ENCODE data around the gene MYO18B.

MYO18B gene

GRCh38 chr22:25841775-25842174 is 99.8 kb downstream of the MYO18B start:
- no peak overlapping the region for H3K27ac ChIP-seq

DNA sequence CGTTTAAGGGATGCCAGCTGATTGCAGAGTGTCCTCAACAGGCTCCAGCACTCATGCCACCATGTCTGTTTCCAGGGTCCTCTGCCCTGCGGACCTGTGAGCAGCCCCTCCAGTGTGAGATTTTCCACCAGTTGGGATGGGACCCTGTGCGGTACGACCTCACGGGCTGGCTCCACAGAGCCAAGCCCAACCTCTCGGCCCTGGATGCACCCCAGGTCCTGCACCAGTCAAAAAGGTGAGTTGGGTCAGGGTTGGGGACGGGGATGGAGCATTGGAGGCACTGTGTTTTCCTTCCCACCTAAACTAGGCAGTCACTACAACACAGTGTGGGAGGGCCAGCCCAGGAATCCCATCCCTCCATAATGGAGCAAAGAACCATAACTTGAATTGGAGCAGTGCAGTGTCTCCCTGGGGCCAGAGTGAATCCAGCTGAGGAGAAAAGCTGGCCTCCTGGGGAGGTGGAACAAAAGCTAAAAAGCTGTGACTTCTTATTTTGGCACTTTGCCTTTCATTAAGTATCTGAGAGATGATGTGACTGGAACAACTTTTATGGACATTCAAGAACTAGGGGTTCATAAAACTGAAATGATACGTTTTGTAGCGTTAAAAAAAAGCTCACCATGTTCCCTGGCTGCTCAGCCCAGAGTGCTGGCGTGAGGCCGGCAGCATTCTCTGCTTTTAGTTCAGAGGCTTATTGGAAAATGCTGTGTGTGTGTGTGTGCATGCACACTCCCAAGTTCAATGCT is 101.8 kb downstream of the MYO18B start:
- Histone ChIP-seq H3K27me3 (no peaks in the 10 kb centered on the region), H3K4me3 (no peak overlapping the region), H3K9me3 (no peaks in the 10 kb centered on the region), H3K27ac (no peak overlapping the region), H3K4me1 (no peaks in the 10 kb centered on the region), H3K36me3 (no peaks in the 10 kb centered on the region)
- TF ChIP-seq, protein P1, sequence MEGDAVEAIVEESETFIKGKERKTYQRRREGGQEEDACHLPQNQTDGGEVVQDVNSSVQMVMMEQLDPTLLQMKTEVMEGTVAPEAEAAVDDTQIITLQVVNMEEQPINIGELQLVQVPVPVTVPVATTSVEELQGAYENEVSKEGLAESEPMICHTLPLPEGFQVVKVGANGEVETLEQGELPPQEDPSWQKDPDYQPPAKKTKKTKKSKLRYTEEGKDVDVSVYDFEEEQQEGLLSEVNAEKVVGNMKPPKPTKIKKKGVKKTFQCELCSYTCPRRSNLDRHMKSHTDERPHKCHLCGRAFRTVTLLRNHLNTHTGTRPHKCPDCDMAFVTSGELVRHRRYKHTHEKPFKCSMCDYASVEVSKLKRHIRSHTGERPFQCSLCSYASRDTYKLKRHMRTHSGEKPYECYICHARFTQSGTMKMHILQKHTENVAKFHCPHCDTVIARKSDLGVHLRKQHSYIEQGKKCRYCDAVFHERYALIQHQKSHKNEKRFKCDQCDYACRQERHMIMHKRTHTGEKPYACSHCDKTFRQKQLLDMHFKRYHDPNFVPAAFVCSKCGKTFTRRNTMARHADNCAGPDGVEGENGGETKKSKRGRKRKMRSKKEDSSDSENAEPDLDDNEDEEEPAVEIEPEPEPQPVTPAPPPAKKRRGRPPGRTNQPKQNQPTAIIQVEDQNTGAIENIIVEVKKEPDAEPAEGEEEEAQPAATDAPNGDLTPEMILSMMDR (IDR thresholded peaks at IDR 0.05) = no peak
- DNase-seq = no peak
- intact Hi-C loops (cut with DNase I; ENCODE audit: low total_unique reads) = no loop called here

More at GRCh38 chr22:25841775-25842174, 99.8 kb downstream of the MYO18B start:
- Histone ChIP-seq H3K4me1 (no peaks in the 10 kb centered on the region), H3K4me3 (no peak overlapping the region), H3K36me3 (no peaks in the 10 kb centered on the region), H3K9me3 (no peaks in the 10 kb centered on the region), H3K27me3 (no peaks in the 10 kb centered on the region)
- TF ChIP-seq, protein P1 (IDR thresholded peaks at IDR 0.05) = no peak
- intact Hi-C loops (cut with DNase I; ENCODE audit: low total_unique reads) = no loop called here
- no peak for DNase-seq

GRCh38 chr22:25844601-25845000 is 102.6 kb downstream of the MYO18B start:
- Histone ChIP-seq H3K27ac (no peak overlapping the region), H3K4me3 (no peak overlapping the region), H3K36me3 (no peaks in the 10 kb centered on the region), H3K9me3 (no peaks in the 10 kb centered on the region), H3K4me1 (no peaks in the 10 kb centered on the region), H3K27me3 (no peaks in the 10 kb centered on the region)
- intact Hi-C loops (cut with DNase I; ENCODE audit: low total_unique reads) = no loop called here
- no peak for DNase-seq
- TF ChIP-seq, protein P1 (IDR thresholded peaks at IDR 0.05) = no peak

DNA sequence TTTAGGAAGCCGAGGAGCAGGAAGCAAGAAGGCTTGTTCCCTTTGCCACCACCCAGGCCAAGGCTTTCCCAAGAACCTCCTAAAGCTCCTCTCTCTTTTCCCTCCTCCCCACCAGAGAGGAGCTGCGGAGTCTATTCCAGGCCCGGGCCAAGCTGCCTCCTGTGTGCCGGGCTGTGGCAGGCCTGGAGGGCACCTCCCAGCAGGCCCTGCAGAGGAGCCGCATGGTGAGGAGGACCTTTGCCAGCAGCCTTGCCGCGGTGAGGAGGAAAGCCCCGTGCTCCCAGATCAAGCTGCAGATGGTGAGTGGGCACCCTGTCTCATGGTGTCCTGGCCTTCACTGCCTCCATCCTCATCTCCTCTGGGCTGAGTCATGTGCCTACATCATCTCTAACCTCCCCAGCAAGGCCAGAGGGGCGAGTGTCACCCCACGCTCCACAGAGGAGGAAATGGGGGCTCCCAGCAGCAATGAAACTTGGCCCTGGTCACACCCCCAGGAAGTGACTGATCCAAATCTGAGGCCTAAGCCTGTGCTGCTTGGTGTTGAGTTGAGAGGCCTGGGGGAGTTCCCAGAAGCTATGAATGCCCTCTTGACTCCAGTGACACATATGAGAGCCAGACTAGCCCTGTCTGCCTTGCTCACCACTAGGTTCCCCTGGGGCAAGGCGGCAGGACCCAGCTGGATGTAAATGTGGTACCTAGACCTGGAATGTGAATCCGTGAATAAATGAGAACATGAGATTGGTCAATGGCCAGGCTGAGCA is 104.2 kb downstream of the MYO18B start:
- H3K27me3 ChIP-seq = no peaks in the 10 kb centered on the region
- H3K4me3 ChIP-seq = no peak overlapping the region
- no peaks in the 10 kb centered on the region for H3K4me1 ChIP-seq
- intact Hi-C loops (cut with DNase I; ENCODE audit: low total_unique reads) = no loop called here
- H3K27ac ChIP-seq = no peak overlapping the region
- H3K36me3 ChIP-seq = no peaks in the 10 kb centered on the region
- TF ChIP-seq, protein P1 (IDR thresholded peaks at IDR 0.05) = no peak
- H3K9me3 ChIP-seq = no peaks in the 10 kb centered on the region
- DNase-seq = no peak

DNA sequence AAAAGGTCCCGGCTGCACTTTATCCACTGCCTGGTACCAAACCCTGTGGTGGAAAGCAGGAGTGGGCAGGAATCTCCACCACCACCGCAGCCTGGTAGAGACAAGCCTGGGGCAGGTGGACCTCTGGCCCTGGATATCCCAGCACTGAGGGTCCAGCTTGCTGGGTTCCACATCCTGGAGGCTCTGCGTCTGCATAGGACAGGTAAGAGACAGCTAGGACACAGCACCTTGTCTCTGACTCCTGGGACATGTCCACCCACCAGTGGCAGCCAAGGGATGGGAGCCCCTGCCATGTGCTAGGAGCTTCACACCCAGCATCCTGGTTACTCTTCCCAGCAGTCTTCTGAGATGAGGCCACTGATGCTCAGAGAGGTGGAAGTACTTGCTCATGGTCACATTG is 105.5 kb downstream of the MYO18B start:
- Histone ChIP-seq H3K9me3 (no peaks in the 10 kb centered on the region), H3K27ac (no peak overlapping the region), H3K36me3 (no peaks in the 10 kb centered on the region), H3K4me3 (no peak overlapping the region), H3K27me3 (no peaks in the 10 kb centered on the region), H3K4me1 (no peaks in the 10 kb centered on the region)
- no peak for DNase-seq
- TF ChIP-seq, protein P1 (IDR thresholded peaks at IDR 0.05) = no peak
- intact Hi-C loops (cut with DNase I; ENCODE audit: low total_unique reads) = no loop called here

Data from tibial artery (tissue), 4 donors.